ENCODE measurements around the gene DACH2. TPM values are rescaled to one million over a fixed set of nuclear protein-coding genes. Genes with fewer than 3 reads are reported as not detected.
"Not testable (repeated sequence)": the region's sequence is repeated elsewhere in the genome, so short reads cannot be mapped to it uniquely, and the experiment has no call there.

DACH2 gene
- total RNA-seq, 2 experiments from 2014 or later = not detected

GRCh38 chrX:86154553-86154952, 6.3 kb downstream of the DACH2 start:
- H3K4me3 ChIP-seq (ENCODE audit: low read depth, low read length, poor library complexity, severe bottlenecking) = no peak overlapping the region
- H3K27ac ChIP-seq (ENCODE audit: low read depth, low read length, poor library complexity, severe bottlenecking) = no peak overlapping the region
- no peak overlapping the region for H2AFZ ChIP-seq (ENCODE audit: low read length)
- no peaks in the 10 kb centered on the region for H3K79me2 ChIP-seq (ENCODE audit: insufficient read depth, low read depth, low read length)
- H4K20me1 ChIP-seq (ENCODE audit: insufficient read depth, low read length) = no peaks in the 10 kb centered on the region
- H3K9me2 ChIP-seq (ENCODE audit: insufficient read depth, low read length) = no peaks in the 10 kb centered on the region
- intact Hi-C loops (cut with micrococcal nuclease; ENCODE audit: unreplicated experiment) = no loop called here
- H3K9me3 ChIP-seq (ENCODE audit: low read length) = no peaks in the 10 kb centered on the region
- no peak for DNase-seq (ENCODE audit: low spot score)
- no TSS peak for BruUV-seq (replicated peaks)
- no peaks in the 10 kb centered on the region for H3K4me1 ChIP-seq (ENCODE audit: insufficient read depth, low read length, poor library complexity, severe bottlenecking)
- ChIA-PET CTCF (ENCODE audit: unreplicated experiment) (no interaction called here), POLR2A (no interaction called here)
- H3K4me2 ChIP-seq (ENCODE audit: low read length) = no peak overlapping the region
- H3K36me3 ChIP-seq (ENCODE audit: insufficient read depth, low read length) = no peaks in the 10 kb centered on the region
- TF ChIP-seq EZH2phosphoT487 (IDR thresholded peaks at IDR 0.05; ENCODE audit: borderline replicate concordance, low read depth, low read length) (no peak), CTCF (conservative IDR thresholded peaks at IDR 0.05; ENCODE audit: low read length) (no peak)

GRCh38 chrX:86171366-86171765, 23.1 kb downstream of the DACH2 start:
- Histone ChIP-seq H3K27ac (ENCODE audit: low read depth, low read length, poor library complexity, severe bottlenecking) (no peak overlapping the region), H3K9me3 (ENCODE audit: low read length) (no peaks in the 10 kb centered on the region), H3K4me3 (ENCODE audit: low read depth, low read length, poor library complexity, severe bottlenecking) (no peak overlapping the region), H3K4me2 (ENCODE audit: low read length) (no peak overlapping the region), H4K20me1 (ENCODE audit: insufficient read depth, low read length) (no peaks in the 10 kb centered on the region), H2AFZ (ENCODE audit: low read length) (no peak overlapping the region), H3K9me2 (ENCODE audit: insufficient read depth, low read length) (no peaks in the 10 kb centered on the region), H3K79me2 (ENCODE audit: insufficient read depth, low read depth, low read length) (no peaks in the 10 kb centered on the region), H3K4me1 (ENCODE audit: insufficient read depth, low read length, poor library complexity, severe bottlenecking) (no peaks in the 10 kb centered on the region), H3K36me3 (ENCODE audit: insufficient read depth, low read length) (no peaks in the 10 kb centered on the region)
- no TSS peak for BruUV-seq (replicated peaks)
- intact Hi-C loops (cut with micrococcal nuclease; ENCODE audit: unreplicated experiment) = no loop called here
- ChIA-PET POLR2A (no interaction called here), CTCF (ENCODE audit: unreplicated experiment) (no interaction called here)
- TF ChIP-seq CTCF (conservative IDR thresholded peaks at IDR 0.05; ENCODE audit: low read length) (peak; percentile 47), EZH2phosphoT487 (IDR thresholded peaks at IDR 0.05; ENCODE audit: borderline replicate concordance, low read depth, low read length) (no peak)
- DNase-seq (ENCODE audit: low spot score) = peak; percentile 11

- H3K27ac ChIP-seq (ENCODE audit: low read depth, low read length, poor library complexity, severe bottlenecking) = no peak overlapping the region
- no peak overlapping the region for H3K4me3 ChIP-seq (ENCODE audit: low read depth, low read length, poor library complexity, severe bottlenecking)
- TF ChIP-seq EZH2phosphoT487 (IDR thresholded peaks at IDR 0.05; ENCODE audit: borderline replicate concordance, low read depth, low read length) (no peak), CTCF (conservative IDR thresholded peaks at IDR 0.05; ENCODE audit: low read length) (no peak)
- H3K9me2 ChIP-seq (ENCODE audit: insufficient read depth, low read length) = no peaks in the 10 kb centered on the region
- H3K36me3 ChIP-seq (ENCODE audit: insufficient read depth, low read length) = no peaks in the 10 kb centered on the region
- no peaks in the 10 kb centered on the region for H3K9me3 ChIP-seq (ENCODE audit: low read length)
- H3K79me2 ChIP-seq (ENCODE audit: insufficient read depth, low read depth, low read length) = no peaks in the 10 kb centered on the region
- BruUV-seq (replicated peaks) = no TSS peak
- ChIA-PET CTCF (ENCODE audit: unreplicated experiment) (no interaction called here), POLR2A (no interaction called here)
- intact Hi-C loops (cut with micrococcal nuclease; ENCODE audit: unreplicated experiment) = no loop called here
- no peak overlapping the region for H3K4me2 ChIP-seq (ENCODE audit: low read length)
- no peaks in the 10 kb centered on the region for H4K20me1 ChIP-seq (ENCODE audit: insufficient read depth, low read length)
- no peak overlapping the region for H2AFZ ChIP-seq (ENCODE audit: low read length)
- no peaks in the 10 kb centered on the region for H3K4me1 ChIP-seq (ENCODE audit: insufficient read depth, low read length, poor library complexity, severe bottlenecking)
- DNase-seq (ENCODE audit: low spot score) = no peak
These were observed 30.7 kb downstream of the DACH2 start for GRCh38 chrX:86178906-86179305.

- H3K4me3 ChIP-seq (ENCODE audit: low read depth, low read length, poor library complexity, severe bottlenecking); CTCF ChIA-PET (ENCODE audit: unreplicated experiment); DNase-seq (ENCODE audit: low spot score); H3K27ac ChIP-seq (ENCODE audit: low read depth, low read length, poor library complexity, severe bottlenecking); H3K36me3 ChIP-seq (ENCODE audit: insufficient read depth, low read length); intact Hi-C loops (cut with micrococcal nuclease; ENCODE audit: unreplicated experiment); POLR2A ChIA-PET; H3K9me3 ChIP-seq (ENCODE audit: low read length); H3K79me2 ChIP-seq (ENCODE audit: insufficient read depth, low read depth, low read length); H3K4me2 ChIP-seq (ENCODE audit: low read length); H3K4me1 ChIP-seq (ENCODE audit: insufficient read depth, low read length, poor library complexity, severe bottlenecking); H3K9me2 ChIP-seq (ENCODE audit: insufficient read depth, low read length); H2AFZ ChIP-seq (ENCODE audit: low read length); BruUV-seq (replicated peaks); H4K20me1 ChIP-seq (ENCODE audit: insufficient read depth, low read length): not testable (repeated sequence)
These were observed 33.1 kb downstream of the DACH2 start for GRCh38 chrX:86181325-86181724.
